Stimulated activated CD8-positive, alpha-beta memory T cell treated with anti-CD3 and anti-CD28 coated beads, Interleukin-7, amount 100 ng/mL, for 4 hours (primary cell): Measurements from ENCODE around the gene PRUNE2.
"Not testable (repeated sequence)": the region's sequence is repeated elsewhere in the genome, so short reads cannot be mapped to it uniquely, and the experiment has no call there.

Experiments used
- DNase-seq, 2 donors: peaks; one replicate each; pipeline ENCODE4 v3.0.0-alpha.2; 2020; ENCODE audit warnings: low read depth in 2 of 2

The PRUNE2 gene

GRCh38 chr9:76905791-76906646, at the start of gene PRUNE2:
TSS of gene PRUNE2 (minus strand) at chr9:76906114. CDS start at chr9:76905963, 151 bp downstream.
- no peak for DNase-seq

GRCh38 chr9:76955406-76955805, 49.5 kb upstream of the PRUNE2 start:
- DNase-seq, result not testable (repeated sequence)

GRCh38 chr9:76949865-76950264, 44.0 kb upstream of the PRUNE2 start:
- no peak for DNase-seq

GRCh38 chr9:76944011-76944410, 38.1 kb upstream of the PRUNE2 start:
- no peak for DNase-seq

GRCh38 chr9:76943054-76943453, 37.1 kb upstream of the PRUNE2 start:
- no peak for DNase-seq

- DNase-seq, result no peak
These were observed 26.8 kb upstream of the PRUNE2 start for GRCh38 chr9:76932757-76933156.

GRCh38 chr9:76932265-76932664, 26.4 kb upstream of the PRUNE2 start:
- no peak for DNase-seq

GRCh38 chr9:76927540-76928240, 21.8 kb upstream of the PRUNE2 start:
- DNase-seq, result no peak

- DNase-seq, result no peak
These were observed 20.9 kb upstream of the PRUNE2 start for GRCh38 chr9:76926846-76927245.

GRCh38 chr9:76926324-76926741, 20.4 kb upstream of the PRUNE2 start:
- DNase-seq, result no peak

GRCh38 chr9:76921165-76921564, 15.3 kb upstream of the PRUNE2 start:
- no peak for DNase-seq

- DNase-seq, result no peak
These were observed 11.4 kb upstream of the PRUNE2 start for GRCh38 chr9:76917299-76917698.

- no peak for DNase-seq
These were observed 10.3 kb upstream of the PRUNE2 start for GRCh38 chr9:76916231-76916630.

- DNase-seq, result no peak
These were observed 7.6 kb upstream of the PRUNE2 start for GRCh38 chr9:76913467-76913866.

- DNase-seq, result no peak
These were observed 6.8 kb upstream of the PRUNE2 start for GRCh38 chr9:76912636-76913275.

- no peak for DNase-seq
These were observed 6.1 kb upstream of the PRUNE2 start for GRCh38 chr9:76911971-76912370.

- DNase-seq, result no peak
These were observed 4.9 kb upstream of the PRUNE2 start for GRCh38 chr9:76910861-76911260.

GRCh38 chr9:76906647-76906975, 697 bp upstream of the PRUNE2 start:
- no peak for DNase-seq

GRCh38 chr9:76904661-76905457, 1.1 kb downstream of the PRUNE2 start:
- DNase-seq, result no peak

GRCh38 chr9:76902395-76902794, 3.5 kb downstream of the PRUNE2 start:
- DNase-seq, result no peak

- DNase-seq, result no peak
These were observed 4.1 kb downstream of the PRUNE2 start for GRCh38 chr9:76901801-76902200.

- no peak for DNase-seq
These were observed 5.0 kb downstream of the PRUNE2 start for GRCh38 chr9:76900884-76901440.
